ENCODE measurements around the gene UHRF2. TPM values are rescaled to one million over a fixed set of nuclear protein-coding genes. Genes with fewer than 3 reads are reported as not detected.

UHRF2 gene
- total and polyA plus RNA-seq, 2 donors (not counting 3 experiments of a cell fraction or from before 2014, with no cell fraction given): 63.5 to 101 TPM

DNA sequence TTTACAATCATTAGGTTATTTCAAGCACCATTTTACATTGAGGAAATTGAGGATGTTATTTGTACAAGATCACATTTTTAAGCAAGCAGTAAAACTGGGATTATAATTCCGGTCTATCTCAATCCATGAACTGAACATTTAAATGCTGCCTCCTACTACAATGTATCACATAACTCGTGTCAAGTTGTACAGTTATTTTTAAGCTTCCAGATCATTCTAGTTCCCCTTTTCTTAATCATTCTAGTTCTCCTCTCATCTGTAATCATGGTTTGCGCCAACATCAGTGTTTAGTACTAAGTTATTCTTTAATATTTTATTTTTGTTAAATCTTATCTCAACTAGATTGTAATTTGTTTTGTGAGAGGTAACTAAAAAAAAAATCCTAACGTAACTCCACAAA is 2.4 kb upstream of the UHRF2 start:
- H3K4me3 ChIP-seq (replicated peaks in 1 of 3; ENCODE audit: insufficient read depth in 1 of 3, low read depth in 1 of 3, low read length in 3 of 3): no peak overlapping the region
- H3K27ac ChIP-seq (ENCODE audit: insufficient read depth, low read depth, low read length): no peak overlapping the region
- H3K4me2 ChIP-seq (ENCODE audit: insufficient read depth, low read length): no peak overlapping the region
- POLR2A ChIA-PET: no interaction called here
- CTCF ChIA-PET: no interaction called here
- H3K79me2 ChIP-seq (ENCODE audit: control insufficient read depth, insufficient read depth, low read length): peaks cover 27% of the 10 kb centered on the region
- peaks cover 2% of the 10 kb centered on the region for H4K20me1 ChIP-seq (replicated peaks; ENCODE audit: control insufficient read depth, extremely low read depth, insufficient read depth, low read length)
- H3K9ac ChIP-seq (replicated peaks; ENCODE audit: extremely low read depth, insufficient read depth, low read length): no peak overlapping the region
- H3K4me1 ChIP-seq (ENCODE audit: control insufficient read depth, extremely low read depth, insufficient read depth, low read length): peaks cover 10% of the 10 kb centered on the region
- no peak for TF ChIP-seq POLR2AphosphoS5 (IDR thresholded peaks at IDR 0.05; ENCODE audit: insufficient read depth, low read depth, low read length)
- no peak for TF ChIP-seq POLR2A (IDR thresholded peaks at IDR 0.05; ENCODE audit: low read depth, low read length)
- TF ChIP-seq MAX (IDR thresholded peaks at IDR 0.05; ENCODE audit: insufficient read depth, insufficient read length): no peak
- TF ChIP-seq EZH2 (IDR thresholded peaks at IDR 0.05; ENCODE audit: borderline replicate concordance, low read depth, low read length, severe bottlenecking): no peak
- no peak for TF ChIP-seq JUN (IDR thresholded peaks at IDR 0.05; ENCODE audit: borderline replicate concordance, insufficient read depth, insufficient read length, low read depth)
- no peak for TF ChIP-seq GATA2 (IDR thresholded peaks at IDR 0.05; ENCODE audit: insufficient read depth, insufficient read length, low read depth, low read length)
- TF ChIP-seq FOS (IDR thresholded peaks at IDR 0.05; ENCODE audit: borderline replicate concordance, insufficient read depth, low read length): no peak
- TF ChIP-seq, protein P1, sequence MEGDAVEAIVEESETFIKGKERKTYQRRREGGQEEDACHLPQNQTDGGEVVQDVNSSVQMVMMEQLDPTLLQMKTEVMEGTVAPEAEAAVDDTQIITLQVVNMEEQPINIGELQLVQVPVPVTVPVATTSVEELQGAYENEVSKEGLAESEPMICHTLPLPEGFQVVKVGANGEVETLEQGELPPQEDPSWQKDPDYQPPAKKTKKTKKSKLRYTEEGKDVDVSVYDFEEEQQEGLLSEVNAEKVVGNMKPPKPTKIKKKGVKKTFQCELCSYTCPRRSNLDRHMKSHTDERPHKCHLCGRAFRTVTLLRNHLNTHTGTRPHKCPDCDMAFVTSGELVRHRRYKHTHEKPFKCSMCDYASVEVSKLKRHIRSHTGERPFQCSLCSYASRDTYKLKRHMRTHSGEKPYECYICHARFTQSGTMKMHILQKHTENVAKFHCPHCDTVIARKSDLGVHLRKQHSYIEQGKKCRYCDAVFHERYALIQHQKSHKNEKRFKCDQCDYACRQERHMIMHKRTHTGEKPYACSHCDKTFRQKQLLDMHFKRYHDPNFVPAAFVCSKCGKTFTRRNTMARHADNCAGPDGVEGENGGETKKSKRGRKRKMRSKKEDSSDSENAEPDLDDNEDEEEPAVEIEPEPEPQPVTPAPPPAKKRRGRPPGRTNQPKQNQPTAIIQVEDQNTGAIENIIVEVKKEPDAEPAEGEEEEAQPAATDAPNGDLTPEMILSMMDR (IDR thresholded peaks at IDR 0.05; ENCODE audit: extremely low read depth in 1 of 2, insufficient read depth in 1 of 2, low read depth in 1 of 2, low read length in 2 of 2): no peak
- TF ChIP-seq MYC (IDR thresholded peaks at IDR 0.05; ENCODE audit: low read depth, low read length): no peak
- FAIRE-seq (no peak), DNase-seq (ENCODE audit: low read depth, low spot score) (no peak)
- dilution Hi-C loops (cut with MboI; ENCODE audit: extremely low pct_ligation_motif_present, low sequenced_read_pairs) (no loop called here), intact Hi-C loops (cut with micrococcal nuclease) (loop anchor here (5.0 to 10.0 kb wide), 4 partner anchors 57 to 403 kb away; a partner anchor contains a TSS)
- H2AFZ ChIP-seq (ENCODE audit: low read depth, low read length): no peak overlapping the region
- BruUV-seq (replicated peaks): no TSS peak
- no peaks in the 10 kb centered on the region for H3K9me3 ChIP-seq (replicated peaks; ENCODE audit: control insufficient read depth, insufficient read depth, low read length)
- H3K36me3 ChIP-seq (ENCODE audit: control insufficient read depth in 2 of 2, extremely low read depth in 1 of 2, insufficient read depth in 2 of 2, low read length in 2 of 2): no peaks in the 10 kb centered on the region
- peaks cover 0 to 3% of the 10 kb centered on the region in 2 experiments for H3K27me3 ChIP-seq (ENCODE audit: control insufficient read depth in 2 of 2, insufficient read depth in 2 of 2, low read length in 2 of 2)
- no peaks in the 10 kb centered on the region for H3K9me1 ChIP-seq (replicated peaks; ENCODE audit: control insufficient read depth, extremely low read depth, insufficient read depth, low read length)
